ENCODE results near the gene TMEM259. TPM values are rescaled to one million over a fixed set of nuclear protein-coding genes. Genes with fewer than 3 reads are reported as not detected.

TMEM259 gene
- total and polyA plus RNA-seq, 2 of the 13 experiments (the other 11 are each of a cell fraction or from before 2014, with no cell fraction given): 64.7 to 164 TPM

GRCh38 chr19:1050989-1051788, 30.3 kb upstream of the TMEM259 start (continued):
- TF ChIP-seq, protein P1, sequence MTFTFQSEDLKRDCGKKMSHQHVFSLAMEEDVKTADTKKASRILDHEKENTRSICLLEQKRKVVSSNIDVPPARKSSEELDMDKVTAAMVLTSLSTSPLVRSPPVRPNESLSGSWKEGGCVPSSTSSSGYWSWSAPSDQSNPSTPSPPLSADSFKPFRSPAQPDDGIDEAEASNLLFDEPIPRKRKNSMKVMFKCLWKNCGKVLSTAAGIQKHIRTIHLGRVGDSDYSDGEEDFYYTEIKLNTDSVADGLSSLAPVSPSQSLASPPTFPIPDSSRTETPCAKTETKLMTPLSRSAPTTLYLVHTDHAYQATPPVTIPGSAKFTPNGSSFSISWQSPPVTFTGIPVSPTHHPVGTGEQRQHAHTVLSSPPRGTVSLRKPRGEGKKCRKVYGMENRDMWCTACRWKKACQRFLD (CRISPR knock-in tag; IDR thresholded peaks at IDR 0.05; ENCODE audit: borderline replicate concordance): no peak
- TF ChIP-seq, protein P2, sequence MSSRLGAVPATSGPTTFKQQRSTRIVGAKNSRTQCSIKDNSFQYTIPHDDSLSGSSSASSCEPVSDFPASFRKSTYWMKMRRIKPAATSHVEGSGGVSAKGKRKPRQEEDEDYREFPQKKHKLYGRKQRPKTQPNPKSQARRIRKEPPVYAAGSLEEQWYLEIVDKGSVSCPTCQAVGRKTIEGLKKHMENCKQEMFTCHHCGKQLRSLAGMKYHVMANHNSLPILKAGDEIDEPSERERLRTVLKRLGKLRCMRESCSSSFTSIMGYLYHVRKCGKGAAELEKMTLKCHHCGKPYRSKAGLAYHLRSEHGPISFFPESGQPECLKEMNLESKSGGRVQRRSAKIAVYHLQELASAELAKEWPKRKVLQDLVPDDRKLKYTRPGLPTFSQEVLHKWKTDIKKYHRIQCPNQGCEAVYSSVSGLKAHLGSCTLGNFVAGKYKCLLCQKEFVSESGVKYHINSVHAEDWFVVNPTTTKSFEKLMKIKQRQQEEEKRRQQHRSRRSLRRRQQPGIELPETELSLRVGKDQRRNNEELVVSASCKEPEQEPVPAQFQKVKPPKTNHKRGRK (CRISPR knock-in tag; IDR thresholded peaks at IDR 0.05): no peak
- no peak for TF ChIP-seq ETV6 (CRISPR knock-in tag; conservative IDR thresholded peaks at IDR 0.05)
- TF ChIP-seq ZHX2 (IDR thresholded peaks at IDR 0.05; ENCODE audit: low read depth): 0 out of 2 replicates have a peak, but pooled peaks have one; percentile 71
- no peak for TF ChIP-seq ZHX2 (CRISPR knock-in tag; IDR thresholded peaks at IDR 0.05; ENCODE audit: borderline replicate concordance)
- no peak for TF ChIP-seq ZNF33A (CRISPR knock-in tag; IDR thresholded peaks at IDR 0.05; ENCODE audit: borderline replicate concordance)
- TF ChIP-seq IKZF5 (CRISPR knock-in tag; IDR thresholded peaks at IDR 0.05): peak; percentile 28
- TF ChIP-seq JUNB (CRISPR knock-in tag; IDR thresholded peaks at IDR 0.05; ENCODE audit: borderline replicate concordance): no peak
- TF ChIP-seq, protein P3, sequence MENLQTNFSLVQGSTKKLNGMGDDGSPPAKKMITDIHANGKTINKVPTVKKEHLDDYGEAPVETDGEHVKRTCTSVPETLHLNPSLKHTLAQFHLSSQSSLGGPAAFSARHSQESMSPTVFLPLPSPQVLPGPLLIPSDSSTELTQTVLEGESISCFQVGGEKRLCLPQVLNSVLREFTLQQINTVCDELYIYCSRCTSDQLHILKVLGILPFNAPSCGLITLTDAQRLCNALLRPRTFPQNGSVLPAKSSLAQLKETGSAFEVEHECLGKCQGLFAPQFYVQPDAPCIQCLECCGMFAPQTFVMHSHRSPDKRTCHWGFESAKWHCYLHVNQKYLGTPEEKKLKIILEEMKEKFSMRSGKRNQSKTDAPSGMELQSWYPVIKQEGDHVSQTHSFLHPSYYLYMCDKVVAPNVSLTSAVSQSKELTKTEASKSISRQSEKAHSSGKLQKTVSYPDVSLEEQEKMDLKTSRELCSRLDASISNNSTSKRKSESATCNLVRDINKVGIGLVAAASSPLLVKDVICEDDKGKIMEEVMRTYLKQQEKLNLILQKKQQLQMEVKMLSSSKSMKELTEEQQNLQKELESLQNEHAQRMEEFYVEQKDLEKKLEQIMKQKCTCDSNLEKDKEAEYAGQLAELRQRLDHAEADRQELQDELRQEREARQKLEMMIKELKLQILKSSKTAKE (CRISPR knock-in tag; IDR thresholded peaks at IDR 0.05; ENCODE audit: borderline replicate concordance): peak; percentile 75
- TF ChIP-seq, protein P4, sequence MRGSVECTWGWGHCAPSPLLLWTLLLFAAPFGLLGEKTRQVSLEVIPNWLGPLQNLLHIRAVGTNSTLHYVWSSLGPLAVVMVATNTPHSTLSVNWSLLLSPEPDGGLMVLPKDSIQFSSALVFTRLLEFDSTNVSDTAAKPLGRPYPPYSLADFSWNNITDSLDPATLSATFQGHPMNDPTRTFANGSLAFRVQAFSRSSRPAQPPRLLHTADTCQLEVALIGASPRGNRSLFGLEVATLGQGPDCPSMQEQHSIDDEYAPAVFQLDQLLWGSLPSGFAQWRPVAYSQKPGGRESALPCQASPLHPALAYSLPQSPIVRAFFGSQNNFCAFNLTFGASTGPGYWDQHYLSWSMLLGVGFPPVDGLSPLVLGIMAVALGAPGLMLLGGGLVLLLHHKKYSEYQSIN (CRISPR knock-in tag; IDR thresholded peaks at IDR 0.05; ENCODE audit: borderline replicate concordance): no peak
- TF ChIP-seq ZNF773 (CRISPR knock-in tag; IDR thresholded peaks at IDR 0.05; ENCODE audit: borderline replicate concordance): no peak
- peak; percentile 75 for TF ChIP-seq PITX1 (CRISPR knock-in tag; IDR thresholded peaks at IDR 0.05)
- peak; percentile 31; the same call in 1 of the 2 replicates for TF ChIP-seq HNF4A (CRISPR knock-in tag; IDR thresholded peaks at IDR 0.05)
- TF ChIP-seq ZNF781 (CRISPR knock-in tag; IDR thresholded peaks at IDR 0.05; ENCODE audit: borderline replicate concordance, not compliant biosample characterization): peak; percentile 88

All from HepG2 (cell line).